ENCODE results near the gene ELFN2. TPM values are rescaled to one million over a fixed set of nuclear protein-coding genes. Genes with fewer than 3 reads are reported as not detected.
A peak's percentile ranks its signal among the peaks of the same experiment; 100 is the strongest.

Gene ELFN2
- total RNA-seq, 1 donor = under 0.01 TPM

DNA sequence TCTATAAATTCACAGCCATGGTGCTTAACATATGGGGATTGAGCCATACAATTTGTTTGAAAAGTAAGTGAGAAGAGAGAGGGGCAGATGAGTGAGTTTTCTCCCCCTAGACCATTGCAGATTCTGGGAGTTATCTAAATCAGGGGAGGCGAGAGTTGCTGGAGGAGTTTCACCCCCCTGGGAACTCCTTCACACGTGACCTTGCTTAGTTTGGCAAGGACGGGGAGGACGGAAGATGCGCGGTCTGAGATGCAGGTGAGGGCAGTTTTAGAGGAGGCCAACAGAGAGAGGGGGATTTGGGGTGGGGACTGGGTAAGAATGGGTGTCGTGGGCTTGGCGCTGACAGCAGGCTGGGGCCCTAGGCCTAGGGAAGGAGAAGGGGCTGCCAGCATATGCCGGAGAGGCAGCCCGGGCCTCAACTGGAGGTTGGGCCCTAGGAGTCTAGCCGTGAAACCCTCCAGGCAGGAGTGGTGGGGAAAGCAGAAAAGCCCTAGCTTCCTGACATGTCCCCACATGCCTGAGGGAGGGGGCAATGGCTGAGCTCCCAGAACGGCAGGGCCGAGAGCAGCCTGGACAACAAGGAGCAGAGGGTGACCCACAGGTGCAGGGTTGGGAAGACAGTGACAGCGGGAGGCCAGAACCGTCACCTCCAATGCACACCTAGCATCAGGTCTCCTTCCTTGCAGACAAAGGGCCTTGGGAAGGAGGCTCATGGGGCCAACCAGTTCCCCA lies 63.9 kb downstream of the ELFN2 start:
- no peak for DNase-seq (ENCODE audit: low read depth)
- no peak overlapping the region for H3K4me3 ChIP-seq (ENCODE audit: low read depth, low read length)
- TF ChIP-seq, protein P1, sequence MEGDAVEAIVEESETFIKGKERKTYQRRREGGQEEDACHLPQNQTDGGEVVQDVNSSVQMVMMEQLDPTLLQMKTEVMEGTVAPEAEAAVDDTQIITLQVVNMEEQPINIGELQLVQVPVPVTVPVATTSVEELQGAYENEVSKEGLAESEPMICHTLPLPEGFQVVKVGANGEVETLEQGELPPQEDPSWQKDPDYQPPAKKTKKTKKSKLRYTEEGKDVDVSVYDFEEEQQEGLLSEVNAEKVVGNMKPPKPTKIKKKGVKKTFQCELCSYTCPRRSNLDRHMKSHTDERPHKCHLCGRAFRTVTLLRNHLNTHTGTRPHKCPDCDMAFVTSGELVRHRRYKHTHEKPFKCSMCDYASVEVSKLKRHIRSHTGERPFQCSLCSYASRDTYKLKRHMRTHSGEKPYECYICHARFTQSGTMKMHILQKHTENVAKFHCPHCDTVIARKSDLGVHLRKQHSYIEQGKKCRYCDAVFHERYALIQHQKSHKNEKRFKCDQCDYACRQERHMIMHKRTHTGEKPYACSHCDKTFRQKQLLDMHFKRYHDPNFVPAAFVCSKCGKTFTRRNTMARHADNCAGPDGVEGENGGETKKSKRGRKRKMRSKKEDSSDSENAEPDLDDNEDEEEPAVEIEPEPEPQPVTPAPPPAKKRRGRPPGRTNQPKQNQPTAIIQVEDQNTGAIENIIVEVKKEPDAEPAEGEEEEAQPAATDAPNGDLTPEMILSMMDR (IDR thresholded peaks at IDR 0.05; ENCODE audit: insufficient read depth, low read depth, low read length) = no peak

DNA sequence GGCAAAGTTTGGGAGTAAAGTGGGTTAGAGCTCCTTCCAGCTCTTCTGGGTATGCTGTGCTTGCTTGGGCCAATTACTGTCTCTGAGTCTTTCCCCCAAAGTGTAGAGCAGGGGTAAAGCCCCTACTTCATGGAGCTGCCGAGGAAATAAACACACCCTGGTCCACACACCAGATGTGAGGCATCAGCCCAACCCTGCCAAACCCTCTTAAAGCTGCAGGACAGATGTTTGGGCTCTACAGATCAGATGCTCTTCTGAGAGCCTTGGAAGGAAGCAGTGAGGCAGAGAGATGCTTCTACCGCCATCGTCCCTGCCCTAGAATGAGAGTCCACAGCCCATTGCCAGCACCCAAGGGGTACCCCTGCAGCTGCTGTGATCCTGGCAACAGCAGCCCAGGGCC lies 64.7 kb downstream of the ELFN2 start:
- TF ChIP-seq, protein P1 (IDR thresholded peaks at IDR 0.05; ENCODE audit: insufficient read depth, low read depth, low read length) = no peak
- H3K4me3 ChIP-seq (ENCODE audit: low read depth, low read length) = no peak overlapping the region
- peak; percentile 29 for DNase-seq (ENCODE audit: low read depth)

DNA sequence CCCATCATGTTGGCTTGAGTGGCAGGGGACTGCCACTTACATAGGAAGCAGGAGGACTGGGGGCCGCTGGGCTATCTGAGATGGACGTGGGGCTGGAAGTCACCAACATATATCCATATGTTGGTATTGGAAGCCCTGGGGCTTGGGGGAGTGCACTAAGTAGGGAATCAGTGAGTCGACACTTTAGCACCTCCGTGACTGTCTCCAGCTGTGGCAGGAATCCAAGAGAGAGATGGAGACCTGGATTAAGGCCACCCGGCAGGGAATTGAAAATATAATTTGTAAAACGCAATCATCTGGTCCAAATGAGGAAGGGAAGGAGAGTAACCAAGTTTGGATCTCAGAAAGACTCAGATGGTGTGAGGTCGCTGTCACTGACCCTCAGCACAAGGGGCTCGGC lies 68.4 kb downstream of the ELFN2 start:
- DNase-seq (ENCODE audit: low read depth) = no peak
- TF ChIP-seq, protein P1 (IDR thresholded peaks at IDR 0.05; ENCODE audit: insufficient read depth, low read depth, low read length) = no peak

DNA sequence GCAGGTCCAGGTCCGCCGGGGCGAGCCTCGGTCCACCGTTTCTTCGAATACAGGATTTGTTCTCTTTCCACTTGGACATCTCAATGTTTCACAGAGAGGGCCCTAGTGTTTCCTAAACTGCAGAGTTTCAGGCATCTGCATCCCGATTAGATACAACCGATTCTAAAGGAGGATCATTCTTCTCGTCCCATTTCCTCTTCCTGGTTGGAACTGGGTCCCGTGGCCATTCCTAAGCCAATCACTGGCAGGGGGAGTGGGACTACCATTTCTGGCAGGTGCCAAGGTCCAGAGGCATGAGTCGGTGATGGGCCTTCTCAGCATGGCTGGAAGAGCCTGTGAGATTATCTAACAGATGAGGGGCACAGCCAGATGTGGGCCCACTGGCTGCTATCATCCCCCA lies 68.9 kb downstream of the ELFN2 start:
- TF ChIP-seq, protein P1 (IDR thresholded peaks at IDR 0.05; ENCODE audit: insufficient read depth, low read depth, low read length) = no peak
- DNase-seq (ENCODE audit: low read depth) = no peak
- H3K4me3 ChIP-seq (ENCODE audit: low read depth, low read length) = no peak overlapping the region

More for the DNA sequence above, 68.4 kb downstream of the ELFN2 start:
- H3K4me3 ChIP-seq (ENCODE audit: low read depth, low read length) = no peak overlapping the region

DNA sequence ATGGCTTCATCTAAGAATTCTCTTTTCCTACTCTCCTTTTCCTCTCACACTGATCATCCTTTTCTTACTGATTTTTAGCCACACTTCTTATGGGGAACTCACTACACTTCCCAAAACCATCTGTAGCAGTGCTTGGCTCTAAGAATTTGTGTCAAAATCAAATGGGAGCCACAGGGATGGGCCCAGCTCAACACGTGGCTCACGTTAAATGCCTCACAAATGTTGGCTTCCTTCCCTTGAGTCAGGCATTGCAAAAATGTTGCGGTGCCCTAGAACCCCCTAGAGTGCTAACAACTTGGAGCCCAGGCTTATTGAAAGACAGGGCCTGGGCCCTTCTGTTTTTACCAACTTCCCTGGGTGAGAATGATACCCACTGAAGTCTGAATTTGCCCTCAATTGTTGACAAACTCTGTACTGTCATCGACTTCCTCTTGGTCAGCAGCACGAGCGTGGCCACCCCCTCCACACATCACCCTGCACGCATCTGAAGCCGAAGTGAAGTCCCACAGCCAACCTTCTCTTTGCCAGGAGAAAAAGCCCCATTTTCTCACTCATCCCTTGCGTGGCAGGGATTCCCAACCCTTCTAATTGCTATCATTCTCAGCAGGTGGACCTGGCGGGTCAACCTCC lies 69.7 kb downstream of the ELFN2 start:
- TF ChIP-seq, protein P1 (IDR thresholded peaks at IDR 0.05; ENCODE audit: insufficient read depth, low read depth, low read length) = no peak
- DNase-seq (ENCODE audit: low read depth) = no peak
- no peak overlapping the region for H3K4me3 ChIP-seq (ENCODE audit: low read depth, low read length)

DNA sequence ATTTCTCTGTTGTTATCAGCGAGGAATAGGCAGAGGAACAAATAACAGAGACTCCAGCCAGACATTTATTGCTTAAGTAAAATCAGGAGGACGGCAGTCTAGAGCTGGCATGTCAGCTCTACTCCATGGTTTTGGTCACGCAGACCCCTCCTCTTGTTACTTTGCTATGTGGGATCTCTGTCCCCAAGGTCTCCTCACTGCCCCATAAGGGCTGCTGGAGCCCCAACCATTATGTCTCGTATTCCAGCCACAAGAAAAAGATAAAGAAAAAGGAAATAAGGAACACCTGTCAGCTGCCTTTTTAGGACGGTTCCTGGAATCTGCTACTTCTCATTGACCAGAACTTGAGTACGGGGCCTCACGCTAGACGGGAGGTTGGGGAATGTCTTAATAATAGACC lies 70.4 kb downstream of the ELFN2 start:
- TF ChIP-seq, protein P1 (IDR thresholded peaks at IDR 0.05; ENCODE audit: insufficient read depth, low read depth, low read length) = no peak
- no peak overlapping the region for H3K4me3 ChIP-seq (ENCODE audit: low read depth, low read length)
- no peak for DNase-seq (ENCODE audit: low read depth)

Data from fibroblast of villous mesenchyme (primary cell).